Central memory CD4-positive, alpha-beta T cell (primary cell): ENCODE data around the gene BTBD1.
A peak's percentile ranks its signal among the peaks of the same experiment; 100 is the strongest.
"Not testable (repeated sequence)": the region's sequence is repeated elsewhere in the genome, so short reads cannot be mapped to it uniquely, and the experiment has no call there.

Experiments
- DNase-seq: peaks from one replicate; pipeline ENCODE4 v3.0.0; 2022

BTBD1 gene

GRCh38 chr15:83092309-83092976 lies 25.4 kb upstream of the BTBD1 start:
- DNase-seq, result no peak

- not testable (repeated sequence) for DNase-seq
Observed at GRCh38 chr15:83091965-83092308, 24.9 kb upstream of the BTBD1 start.

GRCh38 chr15:83090465-83090864 lies 23.4 kb upstream of the BTBD1 start:
- DNase-seq, result no peak

- no peak for DNase-seq
Observed at GRCh38 chr15:83088876-83089275, 21.8 kb upstream of the BTBD1 start.

- no peak for DNase-seq
Observed at GRCh38 chr15:83087576-83087975, 20.5 kb upstream of the BTBD1 start.

- not testable (repeated sequence) for DNase-seq
Observed at GRCh38 chr15:83085864-83086552, 19.0 kb upstream of the BTBD1 start.

GRCh38 chr15:83085461-83085860 lies 18.4 kb upstream of the BTBD1 start:
- DNase-seq, result not testable (repeated sequence)

- DNase-seq, result no peak
Observed at GRCh38 chr15:83082730-83083386, 15.8 kb upstream of the BTBD1 start.

- DNase-seq, result no peak
Observed at GRCh38 chr15:83081256-83082014, 14.4 kb upstream of the BTBD1 start.

GRCh38 chr15:83078712-83079111 lies 11.7 kb upstream of the BTBD1 start:
- no peak for DNase-seq

GRCh38 chr15:83077491-83078230 lies 10.6 kb upstream of the BTBD1 start:
- DNase-seq, result no peak

GRCh38 chr15:83069211-83069642 lies 2.2 kb upstream of the BTBD1 start:
- DNase-seq, result peak; percentile 60

GRCh38 chr15:83068054-83068453 lies 1.0 kb upstream of the BTBD1 start:
- no peak for DNase-seq

GRCh38 chr15:83067638-83067962 lies 548 bp upstream of the BTBD1 start:
- DNase-seq, result no peak

GRCh38 chr15:83066034-83066733 lies 868 bp downstream of the BTBD1 start:
- DNase-seq, result no peak

GRCh38 chr15:83065431-83065830 lies 1.6 kb downstream of the BTBD1 start:
- no peak for DNase-seq

- DNase-seq, result peak; percentile 20
Observed at GRCh38 chr15:83064859-83065258, 2.2 kb downstream of the BTBD1 start.

- DNase-seq, result no peak
Observed at GRCh38 chr15:83063551-83063950, 3.5 kb downstream of the BTBD1 start.

GRCh38 chr15:83062768-83063180 lies 4.3 kb downstream of the BTBD1 start:
- DNase-seq, result no peak

- DNase-seq, result no peak
Observed at GRCh38 chr15:83061680-83062079, 5.4 kb downstream of the BTBD1 start.

GRCh38 chr15:83057696-83058376 lies 9.2 kb downstream of the BTBD1 start:
- no peak for DNase-seq
